PC-9 (cell line): Measurements from ENCODE around the gene INTS11. TPM values are rescaled to one million over a fixed set of nuclear protein-coding genes. Genes with fewer than 3 reads are reported as not detected.

Experiments
- BruUV-seq: library from RNA; stranded (reverse); fragments of 400-500 nt; replicated peaks from 2 replicates; lab custom pipeline; 2021; lab: Mats Ljungman, UMichigan
- CTCF ChIA-PET: fragments of 300-600 bp; sonication (Branson Sonifier 250); formaldehyde crosslinking; loops from one replicate; lab custom pipeline; 2022; ENCODE audit warnings: antibody characterized with exemption; lab: Charles Lee
- POLR2A ChIA-PET: fragments of 300-600 bp; sonication (Branson Sonifier 250); formaldehyde crosslinking; loops from one replicate; lab custom pipeline; 2022; ENCODE audit warnings: antibody characterized with exemption; ENCODE audit not compliant: unreplicated experiment; lab: Charles Lee
- DNase-seq, 2 experiments: peaks; one replicate each; pipeline versions ENCODE4 v3.0.0 to v3.0.0-alpha.2; 2015 to 2022; ENCODE audit warnings: mixed read lengths in 1 of 2
- H2AFZ ChIP-seq: fragments of 200-600 bp; sonication (generic); 2 replicates; pipeline ENCODE4 v1.8.1; 2017; ENCODE audit warnings: antibody characterized with exemption
- H3F3A ChIP-seq: fragments of 200-600 bp; sonication (generic); 2 replicates; pipeline ENCODE4 v1.8.1; 2017; ENCODE audit warnings: antibody characterized with exemption, mild to moderate bottlenecking, low read depth; ENCODE audit not compliant: insufficient read depth
- H3K27ac ChIP-seq: fragments of 200-600 bp; sonication (generic); 2 replicates; pipeline ENCODE4 v1.6.1; 2016; ENCODE audit warnings: mixed run types
- H3K27me3 ChIP-seq: fragments of 200-600 bp; sonication (generic); 2 replicates; pipeline ENCODE4 v1.6.1; 2016; ENCODE audit warnings: low read depth, mixed run types; ENCODE audit not compliant: insufficient read depth
- H3K36me3 ChIP-seq: fragments of 200-600 bp; sonication (generic); 2 replicates; pipeline ENCODE4 v1.6.1; 2016; ENCODE audit warnings: low read depth, mixed run types
- H3K4me1 ChIP-seq: fragments of 200-600 bp; sonication (generic); replicated peaks from 2 replicates; pipeline ENCODE4 v1.6.1; 2016; ENCODE audit warnings: mixed run types; ENCODE audit not compliant: insufficient read depth
- H3K4me2 ChIP-seq: fragments of 200-600 bp; sonication (generic); 2 replicates; pipeline ENCODE4 v1.6.1; 2017; ENCODE audit warnings: mixed run types
- H3K4me3 ChIP-seq: fragments of 200-600 bp; sonication (generic); 2 replicates; pipeline ENCODE4 v1.6.1; 2016; ENCODE audit warnings: mixed run types
- H3K79me2 ChIP-seq: fragments of 200-600 bp; sonication (generic); 2 replicates; pipeline ENCODE4 v1.6.1; 2017; ENCODE audit warnings: low read depth, mixed run types
- H3K9me2 ChIP-seq: fragments of 200-600 bp; sonication (generic); 2 replicates; pipeline ENCODE4 v1.8.1; 2017; ENCODE audit warnings: mild to moderate bottlenecking; ENCODE audit not compliant: insufficient read depth
- H3K9me3 ChIP-seq: fragments of 200-600 bp; sonication (generic); 2 replicates; pipeline ENCODE4 v1.8.1; 2016; ENCODE audit warnings: low read depth; ENCODE audit not compliant: insufficient read depth
- H4K20me1 ChIP-seq: fragments of 200-600 bp; sonication (generic); 2 replicates; pipeline ENCODE4 v1.8.1; 2017; ENCODE audit not compliant: insufficient read depth
- EZH2 ChIP-seq: fragments of 200-600 bp; sonication (generic); IDR thresholded peaks from 2 replicates; pipeline ENCODE4 v1.8.0; 2017; ENCODE audit warnings: antibody characterized with exemption, low read depth
- intact Hi-C: fragments of 100-400 bp; cut with micrococcal nuclease; formaldehyde crosslinking; loops from one replicate; pipeline ENCODE4 v1.10.0; 2022; ENCODE audit not compliant: unreplicated experiment
- total RNA-seq: library from RNA; stranded (reverse); gene quantifications from 2 replicates; pipeline ENCODE4 v1.2.3, GENCODE V29; 2021
- TF ChIP-seq, protein P1 (sequence below): fragments of 200-600 bp; sonication (generic); conservative IDR thresholded peaks from 2 replicates; pipeline ENCODE4 v1.6.1; 2017; ENCODE audit warnings: mixed run types, antibody characterized with exemption, mild to moderate bottlenecking, moderate library complexity

Gene INTS11
- total RNA-seq, 1 experiment from 2014 or later, result 130 TPM

DNA sequence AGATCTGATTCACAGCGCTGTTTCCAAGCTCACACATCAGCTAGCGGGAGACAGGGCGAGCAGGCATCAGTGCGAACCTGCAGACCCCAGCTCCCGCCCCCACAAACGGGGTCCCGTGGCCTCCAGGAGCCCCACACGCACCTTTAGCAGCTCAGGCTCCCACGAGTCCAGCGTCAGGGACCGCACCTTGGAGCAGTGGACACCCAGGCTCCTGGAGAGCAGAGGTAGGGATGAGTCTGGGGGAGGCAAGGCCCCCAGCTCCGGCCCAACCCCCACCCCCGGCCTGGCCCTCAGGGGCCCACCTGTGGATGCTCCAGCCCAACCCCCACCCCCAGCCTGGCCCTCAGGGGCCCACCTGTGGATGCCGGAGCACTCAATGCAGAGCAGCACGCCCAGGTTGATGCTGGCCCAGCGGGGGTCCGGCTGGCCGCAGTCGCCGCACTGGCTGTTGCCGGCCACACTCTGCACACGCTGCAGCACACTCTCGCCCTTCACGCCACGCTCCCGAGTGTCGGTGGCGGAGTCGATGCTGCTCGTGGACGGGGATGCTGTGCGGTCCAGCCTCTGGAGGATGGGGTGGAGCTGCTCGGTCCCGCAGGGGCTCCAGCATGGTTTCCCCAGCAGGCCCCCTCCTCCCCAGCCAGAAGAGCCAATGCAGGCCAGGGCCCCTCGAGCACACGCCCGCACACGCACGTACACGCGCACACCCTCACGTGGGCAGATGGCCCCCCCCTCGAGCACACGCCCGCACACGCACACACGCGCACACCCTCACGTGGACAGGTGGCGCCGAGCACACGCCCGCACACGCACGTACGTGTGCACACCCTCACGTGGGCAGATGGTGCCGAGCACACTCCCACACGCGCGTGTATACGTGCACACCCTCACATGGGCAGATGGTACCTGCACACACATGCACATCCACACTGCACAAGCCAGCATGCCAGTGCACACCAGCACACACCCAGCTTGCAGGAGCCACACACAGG is 28.1 kb downstream of the INTS11 start:
- Histone ChIP-seq H3K36me3 (no peaks in the 10 kb centered on the region), H3K79me2 (no peaks in the 10 kb centered on the region), H3K4me1 (peaks cover 4% of the 10 kb centered on the region), H3K27me3 (no peaks in the 10 kb centered on the region), H3K9me2 (no peaks in the 10 kb centered on the region), H3K27ac (no peak overlapping the region), H3K9me3 (no peaks in the 10 kb centered on the region), H2AFZ (no peak overlapping the region), H3K4me2 (no peak overlapping the region), H3K4me3 (no peak overlapping the region), H3F3A (no peaks in the 10 kb centered on the region), H4K20me1 (no peaks in the 10 kb centered on the region; the same call in 1 of the 2 replicates)
- no peak for TF ChIP-seq EZH2
- POLR2A ChIA-PET, result no interaction called here
- no TSS peak for BruUV-seq
- CTCF ChIA-PET, result no interaction called here
- intact Hi-C loops, result no loop called here
- DNase-seq, result no peak

DNA sequence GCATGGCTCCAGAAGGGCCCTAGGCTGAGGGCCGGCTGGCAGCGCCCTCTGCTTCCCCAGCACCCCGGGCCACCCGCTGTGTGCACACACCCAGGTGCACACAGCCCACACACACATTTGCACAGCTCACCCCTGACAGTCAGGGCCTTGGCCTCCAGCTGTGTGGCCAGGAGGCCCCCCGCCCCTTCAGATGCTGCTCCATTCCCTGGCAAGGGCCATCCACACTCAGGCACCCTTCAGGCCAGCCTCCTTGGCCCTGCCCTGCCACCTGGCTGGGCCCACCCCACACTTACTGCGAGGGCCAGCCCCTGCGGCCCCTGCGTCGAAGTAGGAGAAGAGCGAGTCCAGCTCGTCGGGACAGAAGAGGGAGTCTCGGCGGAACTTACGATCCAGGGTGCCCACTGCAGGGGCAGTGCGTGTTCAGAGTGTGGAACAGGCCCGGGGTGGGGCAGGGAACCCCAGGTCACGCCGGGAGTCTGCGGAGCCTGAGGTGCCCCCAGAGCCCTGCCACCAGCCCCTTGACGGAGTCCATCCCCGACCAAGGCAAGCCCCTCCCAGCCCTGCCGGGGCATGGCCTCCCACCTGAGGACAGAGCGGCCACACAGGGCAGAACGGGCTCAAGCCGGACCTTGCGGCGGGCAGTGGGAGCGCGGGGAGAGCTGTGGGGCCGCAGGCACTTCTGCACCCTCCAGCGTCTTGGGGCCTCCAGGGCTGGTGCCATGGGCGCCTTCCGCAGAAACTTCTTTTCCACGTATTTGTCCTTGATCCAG is 29.1 kb downstream of the INTS11 start:
- intact Hi-C loops, result no loop called here
- POLR2A ChIA-PET, result no interaction called here

DNA sequence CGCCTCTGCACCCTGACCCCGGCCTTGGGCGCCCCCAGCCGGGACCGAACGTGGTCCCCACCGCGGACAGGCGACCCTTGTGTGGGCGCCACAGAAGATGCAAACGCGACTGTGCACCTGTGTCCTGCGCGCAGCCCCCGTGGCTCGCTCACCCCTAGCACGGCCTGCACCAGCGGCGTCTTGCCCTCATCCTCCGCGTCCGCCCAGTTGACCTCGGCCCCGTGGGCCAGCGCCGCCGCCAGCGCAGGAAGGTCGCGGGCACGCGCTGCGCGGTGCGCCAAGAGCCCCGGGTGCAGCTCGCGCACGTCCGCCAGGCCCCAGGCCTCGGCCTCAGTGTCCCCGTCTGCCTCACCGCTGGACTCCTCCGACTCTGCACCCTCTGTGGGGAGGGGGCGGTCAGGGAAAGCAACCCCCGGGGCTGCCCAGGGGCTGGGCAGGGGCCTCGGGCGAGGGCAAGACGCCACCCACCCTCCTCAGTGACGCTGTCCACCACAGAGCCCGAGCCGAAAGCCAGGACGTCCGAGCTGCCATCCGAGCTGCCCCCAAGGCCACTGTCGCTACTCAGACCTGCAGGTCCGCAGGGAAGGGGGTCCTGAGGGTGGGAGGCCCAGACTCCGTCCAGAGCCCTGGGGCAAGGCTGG is 30.1 kb downstream of the INTS11 start:
- Histone ChIP-seq H3K27me3 (no peaks in the 10 kb centered on the region), H4K20me1 (no peaks in the 10 kb centered on the region), H3K36me3 (no peaks in the 10 kb centered on the region), H3K4me2 (no peak overlapping the region), H3K9me3 (no peaks in the 10 kb centered on the region), H3K79me2 (no peaks in the 10 kb centered on the region), H3K27ac (no peak overlapping the region), H2AFZ (no peak overlapping the region), H3F3A (no peaks in the 10 kb centered on the region), H3K4me3 (no peak overlapping the region), H3K4me1 (peaks cover 16% of the 10 kb centered on the region), H3K9me2 (no peaks in the 10 kb centered on the region)
- no peak for TF ChIP-seq EZH2
- DNase-seq, result no peak
- ChIA-PET CTCF (no interaction called here), POLR2A (no interaction called here)
- intact Hi-C loops, result loop anchor here (5.0 kb wide), 1 partner anchor 312 kb away; the partner anchor contains the start of gene PERM1
- no TSS peak for BruUV-seq

More for the DNA sequence above, 29.1 kb downstream of the INTS11 start:
- Histone ChIP-seq H3K4me3 (no peak overlapping the region), H4K20me1 (no peaks in the 10 kb centered on the region; the same call in 1 of the 2 replicates), H3F3A (no peaks in the 10 kb centered on the region), H3K79me2 (no peaks in the 10 kb centered on the region), H3K27ac (no peak overlapping the region), H3K36me3 (no peaks in the 10 kb centered on the region), H3K4me2 (no peak overlapping the region), H3K9me2 (no peaks in the 10 kb centered on the region), H3K4me1 (peaks cover 14% of the 10 kb centered on the region), H3K27me3 (no peaks in the 10 kb centered on the region), H2AFZ (no peak overlapping the region), H3K9me3 (no peaks in the 10 kb centered on the region)
- BruUV-seq, result no TSS peak
- DNase-seq, result no peak
- CTCF ChIA-PET, result no interaction called here
- TF ChIP-seq EZH2, result no peak
- TF ChIP-seq, protein P1, sequence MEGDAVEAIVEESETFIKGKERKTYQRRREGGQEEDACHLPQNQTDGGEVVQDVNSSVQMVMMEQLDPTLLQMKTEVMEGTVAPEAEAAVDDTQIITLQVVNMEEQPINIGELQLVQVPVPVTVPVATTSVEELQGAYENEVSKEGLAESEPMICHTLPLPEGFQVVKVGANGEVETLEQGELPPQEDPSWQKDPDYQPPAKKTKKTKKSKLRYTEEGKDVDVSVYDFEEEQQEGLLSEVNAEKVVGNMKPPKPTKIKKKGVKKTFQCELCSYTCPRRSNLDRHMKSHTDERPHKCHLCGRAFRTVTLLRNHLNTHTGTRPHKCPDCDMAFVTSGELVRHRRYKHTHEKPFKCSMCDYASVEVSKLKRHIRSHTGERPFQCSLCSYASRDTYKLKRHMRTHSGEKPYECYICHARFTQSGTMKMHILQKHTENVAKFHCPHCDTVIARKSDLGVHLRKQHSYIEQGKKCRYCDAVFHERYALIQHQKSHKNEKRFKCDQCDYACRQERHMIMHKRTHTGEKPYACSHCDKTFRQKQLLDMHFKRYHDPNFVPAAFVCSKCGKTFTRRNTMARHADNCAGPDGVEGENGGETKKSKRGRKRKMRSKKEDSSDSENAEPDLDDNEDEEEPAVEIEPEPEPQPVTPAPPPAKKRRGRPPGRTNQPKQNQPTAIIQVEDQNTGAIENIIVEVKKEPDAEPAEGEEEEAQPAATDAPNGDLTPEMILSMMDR, result no peak
